ENCODE measurements around the gene CLOCK. TPM values are rescaled to one million over a fixed set of nuclear protein-coding genes. Genes with fewer than 3 reads are reported as not detected.
A peak's percentile ranks its signal among the peaks of the same experiment; 100 is the strongest.

CLOCK gene
- total RNA-seq, 1 donor from 2014 or later: 17.1 TPM

DNA sequence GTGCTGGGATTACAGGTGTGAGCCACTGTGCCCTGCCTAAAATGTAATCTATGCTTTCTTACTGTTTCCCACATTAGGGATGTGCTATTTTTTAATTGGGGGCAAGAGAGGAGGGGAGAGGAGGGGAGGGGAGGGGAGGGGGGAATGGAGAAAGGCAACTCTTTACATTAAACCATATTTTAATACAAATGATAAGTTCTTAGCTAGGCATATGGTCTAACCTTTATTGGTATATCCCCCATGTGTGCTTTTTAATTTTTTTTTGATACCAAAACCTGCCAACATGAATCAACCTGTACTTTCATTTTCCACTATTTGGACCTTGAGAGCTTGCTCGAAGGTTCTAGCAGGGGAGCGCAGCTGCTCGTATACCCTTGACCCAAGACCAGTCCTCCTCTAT is 6.4 kb downstream of the CLOCK start:
- no peak for DNase-seq (ENCODE audit: low read depth in 2 of 2)

DNA sequence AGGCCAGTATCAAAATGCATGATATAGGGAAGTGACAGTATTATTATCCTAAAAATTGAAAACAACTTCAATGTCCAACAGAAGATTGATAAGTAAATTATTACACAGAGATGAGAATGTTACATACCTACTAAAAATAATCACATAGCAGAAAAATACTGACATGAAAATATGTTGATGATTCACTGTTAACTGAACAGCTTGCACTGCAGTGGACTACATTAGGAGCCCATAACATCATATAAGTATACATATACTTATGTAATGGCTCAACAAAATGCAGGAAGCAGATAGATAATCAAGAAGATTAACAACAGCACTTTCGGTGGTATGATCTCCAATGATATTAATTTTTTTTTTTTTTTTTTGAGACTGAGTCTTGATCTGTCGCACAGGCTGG is 7.1 kb downstream of the CLOCK start:
- DNase-seq (ENCODE audit: low read depth in 2 of 2): no peak

DNA sequence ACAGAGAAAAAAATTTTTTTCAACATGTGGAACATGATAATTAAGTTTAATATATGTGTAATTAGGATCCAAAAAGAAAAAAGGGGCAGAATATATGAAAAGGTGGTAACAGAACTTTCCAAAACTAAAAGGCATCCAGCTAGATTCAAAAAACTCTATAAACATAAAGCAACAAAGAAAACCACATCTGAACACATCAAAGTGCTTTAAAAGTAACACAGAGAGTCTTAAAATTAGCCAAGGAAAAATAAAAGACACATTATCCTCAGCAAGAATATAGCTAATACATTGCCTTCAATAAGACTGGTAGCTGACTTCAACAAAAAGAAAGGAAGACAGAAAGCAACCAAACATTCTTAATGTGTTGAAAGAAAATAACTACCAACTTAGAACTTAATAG is 8.2 kb downstream of the CLOCK start:
- no peak for DNase-seq (ENCODE audit: low read depth in 2 of 2)

DNA sequence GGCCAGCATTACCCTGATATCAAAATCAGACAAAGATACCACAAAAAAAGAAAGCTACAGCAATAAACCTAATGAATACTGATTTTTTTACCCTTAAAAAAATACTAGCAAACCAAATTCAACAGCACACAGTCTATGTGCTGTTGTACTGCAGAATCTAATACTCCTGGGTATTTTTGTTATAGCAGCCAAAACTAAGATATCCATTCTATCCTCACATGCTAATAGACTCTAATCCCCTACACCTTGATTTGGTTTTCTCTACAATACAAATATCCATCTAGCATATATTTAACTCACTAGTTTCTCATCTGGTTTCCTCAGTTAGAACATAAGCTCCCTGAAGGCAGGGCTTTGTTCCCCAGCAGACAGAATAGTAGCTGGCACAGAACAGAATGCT is 12.4 kb downstream of the CLOCK start:
- no peak for DNase-seq (ENCODE audit: low read depth in 2 of 2)

DNA sequence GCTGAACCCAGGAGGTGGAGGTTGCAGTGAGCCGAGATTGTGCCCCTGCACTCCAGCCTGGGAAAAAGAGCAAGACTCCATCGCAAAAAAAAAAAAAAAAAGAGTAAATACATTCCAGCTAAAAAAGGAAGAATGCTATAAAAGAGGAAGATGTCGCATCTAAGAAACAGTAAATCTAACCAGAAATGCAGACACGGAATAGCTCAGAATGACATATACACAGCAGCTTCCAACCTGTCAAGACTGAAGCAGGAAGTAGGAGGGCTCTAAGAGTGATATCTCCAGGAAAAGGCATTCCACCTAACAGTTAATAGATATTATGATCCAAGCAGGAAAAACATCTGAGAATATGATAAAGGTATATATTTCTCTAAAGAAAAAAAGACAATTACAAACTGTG is 16.0 kb downstream of the CLOCK start:
- no peak for DNase-seq (ENCODE audit: low read depth in 2 of 2)

DNA sequence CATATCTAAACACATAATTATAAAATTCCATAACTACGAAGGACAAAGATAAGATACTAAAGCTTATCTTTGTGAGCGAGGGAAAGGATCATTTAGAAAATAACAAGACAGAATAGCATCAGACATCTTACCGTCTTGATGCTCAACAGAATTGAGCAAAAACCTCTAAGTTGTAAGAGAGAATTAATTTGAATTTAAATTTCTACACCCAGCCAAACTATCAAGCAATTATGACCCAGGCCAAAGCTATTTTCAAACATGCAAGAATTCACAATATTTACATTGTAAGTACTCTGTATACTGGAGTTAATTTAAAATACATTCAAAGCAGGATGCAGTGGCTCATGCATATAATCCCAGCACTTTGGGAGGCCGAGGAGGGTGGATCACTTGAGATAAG is 16.5 kb downstream of the CLOCK start:
- no peak for DNase-seq (ENCODE audit: low read depth in 2 of 2)

DNA sequence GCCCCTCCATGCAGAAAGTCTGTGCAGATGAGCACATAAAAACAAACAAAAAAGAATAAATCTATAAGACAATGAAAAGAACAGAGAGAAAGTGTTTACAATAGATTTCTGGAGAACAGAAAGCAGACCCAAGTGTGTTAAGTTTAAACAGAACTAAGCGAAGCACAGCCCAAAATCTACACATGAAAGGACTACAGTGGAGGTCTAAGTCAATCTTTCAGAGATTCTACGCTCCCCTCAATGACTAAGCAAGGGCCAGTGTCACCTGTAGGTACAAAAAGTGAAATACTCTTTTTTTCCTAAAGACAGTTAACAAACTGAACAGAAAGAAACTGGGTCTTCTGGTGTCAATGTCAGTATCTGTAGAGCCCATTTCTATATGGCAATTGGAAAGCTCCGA is 18.2 kb downstream of the CLOCK start:
- DNase-seq (ENCODE audit: low read depth in 2 of 2): no peak

DNA sequence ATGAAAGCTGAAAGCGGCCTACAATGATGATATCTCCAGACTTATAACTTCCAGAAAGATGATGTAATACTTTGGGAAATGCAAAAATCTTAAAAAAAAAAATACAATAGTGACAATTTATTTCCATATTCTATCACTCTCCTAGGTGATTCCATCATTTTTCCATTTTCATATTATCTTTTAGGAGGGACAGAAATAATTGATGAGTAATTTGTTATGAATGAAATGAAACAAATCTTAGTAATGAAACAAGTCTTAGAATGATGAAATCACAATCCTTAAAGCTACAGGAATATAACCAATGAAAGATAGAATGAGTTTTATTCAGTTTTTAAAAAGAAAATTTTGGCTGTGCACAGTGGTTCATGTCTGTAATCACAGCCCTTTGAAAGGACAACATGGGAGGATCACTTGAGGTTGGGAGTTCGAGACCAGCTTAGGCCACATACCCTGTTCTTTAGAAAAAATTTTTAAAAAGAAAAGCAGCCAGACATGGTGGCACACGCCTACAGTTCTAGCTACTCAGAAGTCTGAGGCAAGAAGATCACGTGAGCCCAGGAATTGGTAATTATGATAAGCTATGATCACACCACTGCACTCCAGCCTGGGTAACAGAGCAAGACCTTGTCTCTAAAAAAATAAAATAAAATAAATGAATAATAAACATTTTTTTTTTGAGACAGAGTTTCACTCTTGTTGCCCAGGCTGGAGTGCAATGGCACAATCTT is 21.7 kb downstream of the CLOCK start:
- no peak for DNase-seq (ENCODE audit: low read depth in 2 of 2)

DNA sequence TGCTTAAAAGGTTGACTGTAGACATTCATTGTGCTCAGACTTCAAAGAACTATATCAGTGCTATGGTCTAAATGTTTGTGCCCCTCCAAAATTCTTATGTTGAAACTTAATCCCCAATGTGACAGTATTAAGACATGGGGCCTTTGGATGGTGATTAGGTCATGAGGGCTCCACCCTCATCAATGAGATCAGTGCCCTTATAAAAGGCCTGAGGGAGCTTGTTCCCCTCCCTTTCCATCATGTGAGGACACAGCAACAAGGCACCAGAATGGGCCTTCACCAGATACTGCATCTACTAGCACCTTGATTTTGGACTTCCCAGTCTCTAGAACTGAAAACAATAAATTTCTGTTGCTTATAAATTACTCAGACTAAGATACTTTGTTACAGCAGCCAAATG is 28.3 kb downstream of the CLOCK start:
- DNase-seq (ENCODE audit: low read depth in 2 of 2): no peak

DNA sequence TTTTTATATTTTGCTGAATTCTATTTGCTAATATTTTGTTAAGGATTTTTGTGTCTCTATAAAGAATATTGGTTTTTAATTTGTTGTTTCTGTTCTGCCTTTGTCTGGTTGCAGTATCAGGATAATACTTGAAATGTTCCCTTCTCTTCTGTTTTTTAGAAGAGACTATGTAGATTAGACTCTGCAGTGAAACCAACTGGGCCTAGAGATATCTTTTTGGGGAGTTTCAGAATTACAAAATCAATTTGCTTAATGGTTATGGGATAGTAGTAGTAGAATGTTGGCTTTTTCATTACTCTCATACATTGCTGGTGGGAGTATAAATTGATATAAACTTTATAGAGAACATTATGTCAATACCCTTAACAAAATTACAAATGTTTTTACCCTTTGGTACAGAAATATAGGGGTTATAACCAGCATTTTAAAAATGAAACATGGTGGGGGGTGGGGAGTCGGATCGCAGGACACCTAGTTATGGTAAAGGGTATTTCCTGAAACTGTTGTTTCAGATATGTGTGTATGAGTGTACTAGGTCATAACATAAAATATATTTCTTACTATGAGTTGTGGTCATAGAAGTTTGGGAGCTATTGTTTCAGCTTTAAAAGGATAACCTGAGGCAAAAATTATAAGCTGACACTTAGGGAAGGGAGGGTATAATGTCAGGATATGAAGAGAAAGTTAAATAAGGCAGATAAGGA is 29.0 kb downstream of the CLOCK start:
- DNase-seq (ENCODE audit: low read depth in 2 of 2): peak in 1 of 2 donors; percentile 10

DNA sequence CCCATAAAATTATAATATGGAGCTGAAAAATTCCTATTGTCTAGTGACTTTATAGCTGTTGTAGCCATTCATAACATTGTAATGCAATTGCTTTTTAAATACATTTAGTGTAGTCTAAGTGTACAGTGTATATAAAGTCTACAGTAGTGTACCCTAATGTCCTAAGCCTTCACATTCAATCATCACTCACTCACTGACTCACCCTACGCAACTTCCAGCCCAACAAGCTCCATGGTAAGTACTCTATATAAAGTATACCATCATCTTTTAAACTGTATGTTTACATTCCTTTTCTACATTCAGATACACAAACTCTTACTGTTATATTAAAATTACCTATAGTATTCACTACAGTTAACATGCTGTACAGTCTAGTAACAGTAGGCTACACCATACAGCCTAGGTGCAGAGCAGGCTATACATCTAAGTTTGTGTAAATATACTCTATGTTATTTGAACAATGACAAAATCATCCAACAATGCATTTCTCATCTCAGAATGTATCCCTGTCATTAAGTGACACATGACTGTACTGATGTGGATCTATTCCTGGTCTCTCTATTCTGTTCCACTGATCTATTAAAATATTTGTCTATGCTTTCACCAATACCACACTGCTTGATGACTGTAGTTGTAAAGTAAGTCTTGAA is 33.7 kb downstream of the CLOCK start:
- DNase-seq (ENCODE audit: low read depth in 2 of 2): no peak

DNA sequence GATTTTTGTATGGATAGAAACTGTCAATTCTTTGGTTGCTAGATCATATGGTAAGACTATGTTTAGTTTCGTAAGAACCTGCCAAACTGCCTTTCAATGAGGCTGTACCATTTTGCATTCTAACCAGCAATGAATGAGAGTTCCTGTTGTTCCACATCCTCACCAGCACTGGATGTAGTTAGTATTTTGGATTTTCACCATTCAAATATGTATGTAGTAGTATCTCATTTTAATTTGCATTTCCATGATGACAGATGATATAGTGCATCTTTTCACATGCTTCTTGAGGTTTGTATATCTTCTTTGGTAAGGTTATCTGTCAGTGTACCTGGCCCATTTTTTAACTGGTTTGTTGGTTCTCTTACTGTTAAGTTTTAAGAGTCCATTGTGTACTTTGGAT is 34.6 kb downstream of the CLOCK start:
- DNase-seq (ENCODE audit: low read depth in 2 of 2): no peak

DNA sequence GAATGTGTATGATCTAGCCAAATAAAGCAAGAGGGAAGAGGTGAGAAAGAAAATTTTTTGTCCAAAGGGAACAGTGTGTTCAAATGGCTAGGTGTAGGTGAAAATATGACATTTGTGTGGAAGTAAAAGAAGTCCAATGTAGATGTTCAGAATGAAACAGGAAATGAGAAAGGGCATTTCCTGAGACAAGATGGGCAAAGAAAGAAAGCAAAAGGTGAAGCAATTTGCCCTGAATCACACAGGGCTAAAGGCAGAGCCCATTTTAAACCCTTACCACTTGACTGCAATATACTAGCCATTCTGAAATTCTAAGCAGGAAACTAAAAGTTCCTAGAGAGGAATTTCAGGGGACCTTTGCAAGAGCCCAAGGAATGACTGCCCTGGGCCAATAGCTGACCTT is 36.0 kb downstream of the CLOCK start:
- no peak for DNase-seq (ENCODE audit: low read depth in 2 of 2)

DNA sequence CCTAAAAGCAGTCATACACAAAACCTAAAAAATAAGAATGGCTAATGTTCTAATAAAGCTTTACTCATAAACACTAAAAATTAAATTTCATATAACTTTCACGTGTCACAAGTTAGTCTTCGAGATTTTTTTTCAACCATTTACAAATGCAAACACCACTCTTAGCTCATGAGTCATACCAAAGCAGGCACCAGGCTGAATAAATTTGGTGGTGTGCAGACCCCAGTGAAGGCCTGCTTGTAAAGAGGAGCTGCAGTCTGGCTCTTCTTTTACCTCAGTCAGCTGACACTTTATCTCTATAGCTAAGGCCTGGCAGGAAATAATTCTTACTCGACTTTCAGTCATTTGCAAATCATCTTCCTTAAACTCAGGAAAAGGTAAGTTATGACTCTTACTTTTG is 37.4 kb downstream of the CLOCK start:
- DNase-seq (ENCODE audit: low read depth in 2 of 2): no peak

DNA sequence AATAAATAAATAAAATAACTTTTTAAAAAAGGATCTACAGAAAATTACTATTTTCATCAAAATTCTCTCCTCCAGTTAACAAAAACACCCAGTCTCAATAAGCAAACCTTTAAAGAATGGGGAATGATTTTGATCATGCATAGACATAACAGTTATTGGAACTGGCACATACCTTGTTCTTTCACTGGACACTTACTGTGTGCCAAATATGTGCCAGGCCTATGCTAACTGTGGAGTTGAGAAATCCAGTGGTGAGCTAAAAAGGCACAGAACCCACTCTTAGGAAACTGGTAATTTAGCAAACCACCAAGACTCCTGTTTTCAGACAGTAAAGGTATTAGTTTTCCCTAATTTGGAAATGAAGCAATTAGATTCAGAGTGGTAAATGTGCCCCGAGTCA is 39.1 kb downstream of the CLOCK start:
- no peak for DNase-seq (ENCODE audit: low read depth in 2 of 2)

DNA sequence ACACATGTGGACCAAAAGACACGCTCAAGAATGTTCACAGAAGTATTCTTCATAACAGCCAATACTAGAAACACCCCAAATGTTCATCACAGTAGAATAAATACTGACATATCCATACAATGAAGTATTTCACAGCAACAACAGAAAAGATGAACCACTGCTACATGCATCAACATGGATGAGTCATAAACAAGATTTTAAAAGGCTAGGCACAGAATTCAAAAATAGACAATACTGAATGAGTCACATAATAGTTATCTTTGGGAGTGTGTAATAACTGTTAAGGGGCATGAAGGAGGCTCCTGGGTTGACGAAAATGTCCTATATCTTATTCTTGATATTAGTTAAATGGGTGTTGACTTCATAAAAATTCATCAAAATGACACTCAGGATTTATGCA is 43.5 kb downstream of the CLOCK start:
- peak; percentile 7 to 61 for DNase-seq (ENCODE audit: low read depth in 2 of 2)

DNA sequence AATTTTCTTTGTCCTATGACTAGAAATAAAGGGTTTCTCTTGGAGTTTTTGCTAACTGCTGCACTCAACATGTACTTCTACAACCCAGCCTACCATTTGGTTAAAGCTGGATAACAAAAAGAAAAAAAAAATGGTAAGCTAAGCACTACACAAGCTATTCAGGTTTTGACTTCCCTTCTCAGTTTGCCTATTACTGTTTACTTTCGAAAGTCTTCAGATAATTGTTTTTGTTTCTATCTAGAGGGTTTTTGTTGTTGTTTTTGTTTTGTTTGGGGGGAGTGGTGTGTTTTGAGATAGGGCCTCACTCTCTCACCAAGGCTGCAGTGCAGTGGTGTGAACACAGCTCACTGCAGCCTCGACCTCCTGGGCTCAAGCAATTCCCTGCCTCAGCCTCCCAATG is 46.6 kb downstream of the CLOCK start:
- no peak for DNase-seq (ENCODE audit: low read depth in 2 of 2)

DNA sequence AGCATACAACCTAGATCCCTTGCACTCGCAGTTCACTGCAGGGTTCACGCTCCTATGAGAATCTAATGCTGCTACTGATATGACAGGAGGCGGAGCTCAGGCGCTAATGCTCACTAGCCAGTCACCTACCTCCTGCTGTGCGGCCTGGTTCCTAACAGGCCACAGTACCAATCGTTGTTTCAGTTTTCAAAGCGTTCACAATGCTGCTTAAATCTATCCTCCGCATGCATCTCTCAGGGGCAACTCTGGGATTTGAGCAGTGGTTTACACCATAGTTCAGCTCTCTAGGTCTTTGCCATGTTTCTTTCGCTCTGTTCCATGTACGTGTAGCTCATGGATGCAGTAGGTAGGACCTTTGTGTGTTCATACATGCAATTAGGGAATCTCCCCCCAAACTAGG is 47.2 kb downstream of the CLOCK start:
- DNase-seq (ENCODE audit: low read depth in 2 of 2): no peak

DNA sequence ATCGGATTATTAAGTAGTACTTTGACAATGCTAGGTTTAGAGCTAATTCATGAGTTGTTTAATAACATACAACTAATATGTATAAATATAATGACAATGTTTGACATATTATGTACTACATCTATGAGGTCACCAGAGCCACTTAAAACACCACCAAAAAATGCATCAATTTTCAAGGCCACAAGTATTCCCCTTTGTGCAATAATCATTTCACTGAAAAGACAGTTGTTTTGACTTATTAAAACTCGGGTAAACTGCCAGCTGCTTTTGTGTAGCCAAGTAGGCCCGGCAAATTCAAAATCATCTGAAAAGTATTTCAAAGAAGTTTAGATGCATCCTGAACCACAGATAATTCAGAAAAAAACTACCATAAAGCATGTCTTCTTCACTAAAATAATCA is 48.7 kb downstream of the CLOCK start:
- no peak for DNase-seq (ENCODE audit: low read depth in 2 of 2)

DNA sequence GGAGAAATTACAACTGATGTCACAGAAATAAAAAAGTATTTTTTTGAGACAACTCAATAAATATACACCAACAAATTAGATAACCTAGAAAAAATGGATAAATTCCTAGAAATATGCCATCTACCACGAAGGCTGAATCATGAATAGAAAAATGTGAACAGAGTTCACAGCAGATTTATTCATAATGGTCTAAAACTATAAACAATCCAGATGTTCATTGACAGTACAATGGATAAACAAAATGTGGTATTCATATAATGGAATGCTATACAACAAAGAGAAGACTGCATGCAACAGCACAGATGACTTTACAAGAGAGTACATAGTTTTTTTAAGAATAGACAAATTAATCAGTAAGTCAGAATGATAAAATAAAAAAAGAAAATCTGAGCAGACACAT is 55.2 kb downstream of the CLOCK start:
- no peak for DNase-seq (ENCODE audit: low read depth in 2 of 2)

DNA sequence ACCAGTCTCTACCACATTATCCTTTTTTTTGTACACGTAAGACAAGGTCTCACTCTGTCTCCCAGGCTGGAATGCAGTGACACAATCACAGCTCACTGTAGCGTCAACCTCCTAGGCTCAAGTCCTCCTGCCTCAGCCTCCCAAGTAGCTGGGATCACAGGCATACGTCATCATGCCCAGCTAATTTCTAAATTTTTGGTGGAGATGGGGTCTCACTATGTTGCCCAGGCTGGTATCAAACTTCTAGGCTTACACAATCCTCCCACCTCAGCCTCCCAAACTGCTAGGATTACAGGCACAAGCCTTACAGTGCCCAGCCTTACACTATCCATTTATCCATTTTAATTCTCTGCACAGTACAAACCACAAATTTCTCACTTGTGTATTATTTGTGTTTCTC is 58.0 kb downstream of the CLOCK start:
- no peak for DNase-seq (ENCODE audit: low read depth in 2 of 2)

DNA sequence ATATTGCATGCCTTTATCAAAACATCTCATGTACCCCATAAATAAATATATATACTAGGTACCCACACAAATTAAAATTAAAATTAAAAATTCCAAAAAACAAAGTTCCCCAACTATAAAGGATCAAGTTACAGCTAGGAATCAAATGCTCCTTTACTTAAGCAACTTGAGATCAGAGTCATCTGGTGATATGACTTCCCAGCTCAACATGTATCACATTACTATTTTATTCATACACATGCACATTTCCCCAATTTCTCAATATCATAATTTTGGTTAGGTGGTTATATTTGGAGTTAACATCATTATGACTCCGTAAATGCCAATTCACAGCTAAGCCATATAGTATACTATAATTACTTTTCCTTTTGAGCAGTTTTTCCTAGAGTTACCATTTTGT is 60.9 kb downstream of the CLOCK start:
- no peak for DNase-seq (ENCODE audit: low read depth in 2 of 2)

DNA sequence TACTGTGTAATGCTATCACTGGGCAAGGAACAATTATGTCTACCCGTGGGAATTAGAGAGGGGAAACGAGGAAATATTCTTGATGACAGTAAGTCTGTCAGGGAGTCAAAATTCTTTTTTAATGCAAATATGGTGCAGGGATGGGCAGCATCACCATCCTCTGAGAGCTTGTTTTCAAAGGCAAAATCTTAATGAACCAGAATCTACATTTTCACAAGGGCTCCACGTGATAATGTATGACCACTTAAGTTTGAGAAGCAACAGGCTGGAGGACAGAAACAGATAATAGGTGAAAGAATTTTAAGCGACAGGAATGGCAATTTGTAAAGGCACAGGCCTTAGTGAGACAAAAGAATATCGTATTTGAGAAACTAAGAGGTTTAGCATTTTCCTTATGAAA is 63.4 kb downstream of the CLOCK start:
- no peak for DNase-seq (ENCODE audit: low read depth in 2 of 2)

All from lung microvascular endothelial cell (primary cell).